22Rv1 (cell line): Measurements from ENCODE around the gene NIPAL1.

Source experiments
- CTCF ChIP-seq: fragments of 450-650 bp; IDR thresholded peaks from 2 replicates; pipeline ENCODE4 v1.5.1; 2017; ENCODE audit warnings: mild to moderate bottlenecking
- ZFX ChIP-seq: fragments of 450-650 bp; IDR thresholded peaks from 2 replicates; pipeline ENCODE4 v1.6.1; 2017; ENCODE audit warnings: antibody characterized with exemption, borderline replicate concordance

- TF ChIP-seq CTCF (no peak), ZFX (no peak)
Observed at GRCh38 chr4:48033412-48033811, 16.8 kb downstream of the NIPAL1 start.
